HepG2 (cell line): ENCODE data around the gene MRPL2. TPM values are rescaled to one million over a fixed set of nuclear protein-coding genes. Genes with fewer than 3 reads are reported as not detected.

Experiments used
- DZIP1 ChIP-seq: sonication (generic); formaldehyde crosslinking; IDR thresholded peaks from 2 replicates; pipeline ENCODE4 v1.5.0; 2020; ENCODE audit warnings: mild to moderate bottlenecking, missing genetic modification reagents
- EHMT2 ChIP-seq: fragments of 200-600 bp; sonication (generic); IDR thresholded peaks from 2 replicates; pipeline ENCODE4 v1.7.0; 2017; ENCODE audit warnings: antibody characterized with exemption, low read depth, low read length, borderline replicate concordance
- FOXJ3 ChIP-seq: sonication (generic); formaldehyde crosslinking; IDR thresholded peaks from 2 replicates; pipeline ENCODE4 v1.4.0; 2020; ENCODE audit warnings: missing genetic modification reagents, mild to moderate bottlenecking, borderline replicate concordance
- KLF6 ChIP-seq: IDR thresholded peaks from 2 replicates; pipeline ENCODE4 v1.8.0; 2016; ENCODE audit warnings: missing biosample characterization, missing genetic modification reagents
- KMT2A ChIP-seq: sonication (generic); formaldehyde crosslinking; IDR thresholded peaks from 2 replicates; pipeline ENCODE4 v1.4.0; 2020; ENCODE audit warnings: missing genetic modification reagents
- NFE2L1 ChIP-seq: sonication (generic); formaldehyde crosslinking; IDR thresholded peaks from 2 replicates; pipeline ENCODE4 v1.4.0; 2020; ENCODE audit warnings: missing genetic modification reagents, mild to moderate bottlenecking, borderline replicate concordance
- NR2F1 ChIP-seq, 2 experiments: fragments of 450-650 bp in 1 of 2; formaldehyde crosslinking in 1 of 2; IDR thresholded peaks; 2 replicates each; pipeline versions ENCODE4 v1.5.0 to v1.6.1; 2016 to 2020; ENCODE audit warnings: mild to moderate bottlenecking in 1 of 2, missing compliant biosample characterization in 1 of 2, missing genetic modification reagents in 1 of 2, moderate library complexity in 1 of 2
- POGZ ChIP-seq: sonication (generic); formaldehyde crosslinking; IDR thresholded peaks from 2 replicates; pipeline ENCODE4 v1.4.0; 2020; ENCODE audit warnings: mild to moderate bottlenecking, missing genetic modification reagents
- RARG ChIP-seq: sonication (generic); formaldehyde crosslinking; IDR thresholded peaks from 2 replicates; pipeline ENCODE4 v1.4.0; 2020; ENCODE audit warnings: low read depth, mild to moderate bottlenecking, missing genetic modification reagents
- RFXANK ChIP-seq: IDR thresholded peaks from 2 replicates; pipeline ENCODE4 v1.6.1; 2016
- SAFB2 ChIP-seq: sonication (generic); formaldehyde crosslinking; IDR thresholded peaks from 2 replicates; pipeline ENCODE4 v1.5.1; 2020; ENCODE audit warnings: missing genetic modification reagents, low read depth, mild to moderate bottlenecking, borderline replicate concordance
- SOX13 ChIP-seq, 3 experiments: fragments of 450-650 bp in 1 of 3; sonication (generic) in 1 of 3; formaldehyde crosslinking in 1 of 3; IDR thresholded peaks in 2 of 3; conservative IDR thresholded peaks in 1 of 3; 2 replicates each; pipeline versions ENCODE4 v1.5.0 to v1.6.1; 2016 to 2020; ENCODE audit warnings: antibody characterized with exemption in 1 of 3, mild to moderate bottlenecking in 1 of 3, missing compliant biosample characterization in 1 of 3, missing genetic modification reagents in 1 of 3, moderate library complexity in 1 of 3
- TCF7L2 ChIP-seq: IDR thresholded peaks from 2 replicates; pipeline ENCODE4 v1.6.1; 2011; ENCODE audit warnings: mild to moderate bottlenecking, low read depth, low read length, moderate library complexity
- THAP11 ChIP-seq: IDR thresholded peaks from 2 replicates; pipeline ENCODE4 v1.6.1; 2016; ENCODE audit warnings: missing biosample characterization, missing genetic modification reagents
- THAP7 ChIP-seq: sonication (generic); formaldehyde crosslinking; IDR thresholded peaks from 2 replicates; pipeline ENCODE4 v1.8.1; 2023; ENCODE audit warnings: mild to moderate bottlenecking, missing genetic modification reagents
- USF2 ChIP-seq, 2 experiments: sonication (generic) in 1 of 2; formaldehyde crosslinking in 1 of 2; IDR thresholded peaks; 2 replicates each; pipeline versions ENCODE4 v1.5.1 to v1.6.1; 2011 to 2020; ENCODE audit warnings: borderline replicate concordance in 1 of 2, low read depth in 1 of 2, low read length in 1 of 2, mild to moderate bottlenecking in 1 of 2, missing genetic modification reagents in 1 of 2, moderate library complexity in 1 of 2
- ZBTB39 ChIP-seq: sonication (generic); formaldehyde crosslinking; IDR thresholded peaks from 2 replicates; pipeline ENCODE4 v1.5.0; 2020; ENCODE audit warnings: missing genetic modification reagents
- ZFP41 ChIP-seq: sonication (generic); formaldehyde crosslinking; IDR thresholded peaks from 2 replicates; pipeline ENCODE4 v1.4.0; 2020; ENCODE audit warnings: mild to moderate bottlenecking, missing genetic modification reagents, borderline replicate concordance
- ZNF792 ChIP-seq: IDR thresholded peaks from 2 replicates; pipeline ENCODE4 v1.6.1; 2016
- polyA plus RNA-seq, 8 experiments: library from polyadenylated mRNA; depleted of rRNA in 3 of 8; stranded (reverse) in 7 of 8; unstranded in 1 of 8; fragments of >200 nt; fragmentation: Illumina TruSeq in 4 of 8; extraction: Trizol in 4 of 8; gene quantifications; 2 replicates each; pipeline versions ENCODE4 v1.2.1 to v1.2.3, GENCODE V29; 2011 to 2016; ENCODE audit warnings: low read depth in 4 of 8, missing spikeins in 1 of 8, mixed read lengths in 1 of 8; ENCODE audit not compliant: insufficient read depth in 1 of 8
- total RNA-seq, 5 experiments: library from RNA; depleted of rRNA; stranded (reverse); fragments of >200 nt; fragmentation: Illumina TruSeq; extraction: Trizol; gene quantifications; 2 replicates each; pipeline ENCODE4 v1.2.3, GENCODE V29; 2016; ENCODE audit warnings: low read depth in 1 of 5

MRPL2 gene
- total and polyA plus RNA-seq, 2 of the 13 experiments (the other 11 are each of a cell fraction or from before 2014, with no cell fraction given), result 56.8 to 65.6 TPM

GRCh38 chr6:43059168-43060033 is at the start of gene MRPL2, which contains the start of gene KLC4 (continued):
- TF ChIP-seq SOX13 (IDR thresholded peaks at IDR 0.05) (no peak), SOX13 (CRISPR knock-in tag; conservative IDR thresholded peaks at IDR 0.05 in 1 of 2, IDR thresholded peaks at IDR 0.05 in 1 of 2) (peak in 1 of 2 experiments; percentile 34; a peak in 2 of 4 replicates), ZBTB39 (CRISPR knock-in tag) (no peak), THAP11 (peak; percentile 94), KMT2A (CRISPR knock-in tag) (peak; percentile 95), NR2F1 (CRISPR knock-in tag; IDR thresholded peaks at IDR 0.05) (peak; percentile 89 to 92), FOXJ3 (CRISPR knock-in tag) (no peak), TCF7L2 (no peak), THAP7 (CRISPR knock-in tag) (no peak), RARG (CRISPR knock-in tag) (no peak; the same call in 1 of the 2 replicates), RFXANK (CRISPR knock-in tag) (0 out of 2 replicates have a peak, but pooled peaks have one; percentile 41), ZNF792 (CRISPR knock-in tag) (0 out of 2 replicates have a peak, but pooled peaks have one; percentile 24), NFE2L1 (CRISPR knock-in tag) (peak; percentile 43; the same call in 1 of the 2 replicates), EHMT2 (no peak), KLF6 (CRISPR knock-in tag) (0 out of 2 replicates have a peak, but pooled peaks have one; percentile 76), SAFB2 (no peak), DZIP1 (peak; percentile 92), ZFP41 (CRISPR knock-in tag) (no peak), USF2 (IDR thresholded peaks at IDR 0.05; ENCODE audit: low read depth, low read length) (peak; percentile 52), USF2 (CRISPR knock-in tag; IDR thresholded peaks at IDR 0.05; ENCODE audit: borderline replicate concordance) (peak; percentile 79; the same call in 1 of the 2 replicates), POGZ (CRISPR knock-in tag) (peak; percentile 82)
